ENCODE measurements around the gene PRG3. TPM values are rescaled to one million over a fixed set of nuclear protein-coding genes. Genes with fewer than 3 reads are reported as not detected.
A peak's percentile ranks its signal among the peaks of the same experiment; 100 is the strongest.

PRG3 gene
- total RNA-seq, 1 donor from 2014 or later = not detected

DNA sequence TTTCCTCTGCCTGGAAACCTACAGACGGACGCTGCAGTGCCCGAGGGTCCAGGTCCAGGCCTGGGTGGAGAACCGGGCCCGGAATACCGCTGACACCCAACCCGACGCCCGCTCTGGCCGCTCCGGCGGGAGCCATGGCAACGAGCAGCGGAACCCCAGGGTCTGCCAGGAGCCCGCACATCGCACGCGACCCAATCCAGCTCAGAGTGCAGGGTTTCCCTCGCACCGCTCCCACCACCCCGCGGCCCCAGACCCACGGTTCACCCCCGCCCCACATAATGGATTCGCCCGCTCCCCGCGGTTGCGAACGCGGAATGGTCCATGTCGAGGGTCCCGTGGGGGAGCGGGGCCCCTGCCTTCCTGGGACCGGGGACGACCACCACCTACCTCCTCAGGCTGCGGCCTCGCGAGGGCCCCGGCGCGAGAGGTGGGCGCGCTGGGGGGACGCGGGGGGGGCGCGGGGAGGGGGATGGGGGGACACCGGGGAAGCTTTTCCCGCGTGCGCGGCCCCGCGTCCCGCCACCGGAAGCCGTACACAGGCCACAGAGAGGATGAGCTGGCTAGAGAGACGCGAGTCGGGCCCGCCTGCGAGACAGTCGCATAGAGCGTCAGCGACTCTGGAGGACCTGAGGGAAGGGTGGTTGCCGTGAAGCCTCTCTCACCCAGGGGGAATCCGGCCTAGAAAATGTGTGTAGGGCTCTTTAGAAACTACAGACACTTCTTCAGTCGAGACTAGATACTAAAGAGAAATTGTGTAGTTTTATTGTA, 45.4 kb downstream of the PRG3 start, which contains the start of gene SSRP1:
TSS of gene SSRP1 (minus strand) at position 550 of the 768 bp plus-strand sequence. CDS start 771 bp downstream, outside the sequence.
- TF ChIP-seq CTCF (IDR thresholded peaks at IDR 0.05; ENCODE audit: unreplicated experiment) = no peak
- peak within 1 kb of the TSS; percentile 92 for H3K4me3 Mint-ChIP-seq (ENCODE audit: low read depth)
- DNase-seq (ENCODE audit: low spot score, unreplicated experiment) = peak; percentile 66
- peaks cover 23% of the 10 kb centered on the region for H3K4me1 Mint-ChIP-seq (ENCODE audit: low read depth)
- H3K27me3 Mint-ChIP-seq = peaks cover 4% of the 10 kb centered on the region
- peak within 1 kb of the TSS; percentile 96 for H3K27ac Mint-ChIP-seq
- H3K36me3 Mint-ChIP-seq (ENCODE audit: insufficient read depth) = peaks cover 9% of the 10 kb centered on the region
- no peaks in the 10 kb centered on the region for H3K9me3 Mint-ChIP-seq (ENCODE audit: low read depth)

GRCh38 chr11:57335023-57335342, 46.0 kb downstream of the PRG3 start:
- DNase-seq (ENCODE audit: low spot score, unreplicated experiment) = no peak
- H3K9me3 Mint-ChIP-seq (ENCODE audit: low read depth) = no peaks in the 10 kb centered on the region
- no peak for TF ChIP-seq CTCF (IDR thresholded peaks at IDR 0.05; ENCODE audit: unreplicated experiment)
- peak overlapping the region; percentile 92 for H3K4me3 Mint-ChIP-seq (ENCODE audit: low read depth)
- H3K36me3 Mint-ChIP-seq (ENCODE audit: insufficient read depth) = peaks cover 12% of the 10 kb centered on the region
- H3K27ac Mint-ChIP-seq = peak overlapping the region; percentile 94
- H3K27me3 Mint-ChIP-seq = peaks cover 2% of the 10 kb centered on the region
- peaks cover 20% of the 10 kb centered on the region for H3K4me1 Mint-ChIP-seq (ENCODE audit: low read depth)

GRCh38 chr11:57332694-57333440, 48.1 kb downstream of the PRG3 start:
- DNase-seq (ENCODE audit: low spot score, unreplicated experiment) = no peak
- Mint-ChIP-seq H3K4me3 (ENCODE audit: low read depth) (no peak overlapping the region), H3K9me3 (ENCODE audit: low read depth) (no peaks in the 10 kb centered on the region), H3K4me1 (ENCODE audit: low read depth) (peaks cover 14% of the 10 kb centered on the region), H3K27ac (no peak overlapping the region), H3K27me3 (no peaks in the 10 kb centered on the region), H3K36me3 (ENCODE audit: insufficient read depth) (peaks cover 23% of the 10 kb centered on the region)
- no peak for TF ChIP-seq CTCF (IDR thresholded peaks at IDR 0.05; ENCODE audit: unreplicated experiment)

GRCh38 chr11:57331720-57332119, 49.2 kb downstream of the PRG3 start:
- peaks cover 16% of the 10 kb centered on the region for H3K4me1 Mint-ChIP-seq (ENCODE audit: low read depth)
- no peak overlapping the region for H3K27ac Mint-ChIP-seq
- H3K27me3 Mint-ChIP-seq = no peaks in the 10 kb centered on the region
- no peak overlapping the region for H3K4me3 Mint-ChIP-seq (ENCODE audit: low read depth)
- no peaks in the 10 kb centered on the region for H3K9me3 Mint-ChIP-seq (ENCODE audit: low read depth)
- DNase-seq (ENCODE audit: low spot score, unreplicated experiment) = no peak
- H3K36me3 Mint-ChIP-seq (ENCODE audit: insufficient read depth) = peaks cover 33% of the 10 kb centered on the region
- no peak for TF ChIP-seq CTCF (IDR thresholded peaks at IDR 0.05; ENCODE audit: unreplicated experiment)

DNA sequence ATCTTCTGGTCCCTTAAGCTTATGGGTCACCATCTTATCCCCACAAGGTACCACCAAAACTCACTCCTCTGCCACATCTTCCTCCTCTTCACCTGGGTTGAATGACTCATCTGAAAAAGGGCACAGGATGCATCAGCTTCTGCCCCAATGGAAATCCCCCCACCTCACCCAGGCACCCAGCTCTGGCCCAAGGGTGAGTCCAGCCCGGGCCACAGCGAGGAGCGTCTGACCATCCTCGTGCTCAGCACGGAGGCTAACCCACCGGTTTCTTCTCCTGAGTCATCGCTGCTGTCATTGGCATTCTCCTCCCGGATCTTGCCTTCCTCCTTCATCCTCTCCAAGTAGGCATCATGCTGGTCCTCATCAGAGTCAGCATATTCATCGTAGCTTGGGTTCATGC, 50.9 kb downstream of the PRG3 start:
- peaks cover 24% of the 10 kb centered on the region for H3K4me1 Mint-ChIP-seq (ENCODE audit: low read depth)
- H3K27ac Mint-ChIP-seq = no peak overlapping the region
- H3K4me3 Mint-ChIP-seq (ENCODE audit: low read depth) = no peak overlapping the region
- H3K36me3 Mint-ChIP-seq (ENCODE audit: insufficient read depth) = peaks cover 39% of the 10 kb centered on the region
- no peaks in the 10 kb centered on the region for H3K27me3 Mint-ChIP-seq
- no peaks in the 10 kb centered on the region for H3K9me3 Mint-ChIP-seq (ENCODE audit: low read depth)
- DNase-seq (ENCODE audit: low spot score, unreplicated experiment) = no peak
- no peak for TF ChIP-seq CTCF (IDR thresholded peaks at IDR 0.05; ENCODE audit: unreplicated experiment)
